Stimulated activated CD4-positive, alpha-beta T cell treated with anti-CD3 and anti-CD28 coated beads, Interleukin-1b, Interleukin-23, amount 100 ng/mL, for 4 hours (primary cell): ENCODE measurements around the gene RHOA.
"Not testable (repeated sequence)": the region's sequence is repeated elsewhere in the genome, so short reads cannot be mapped to it uniquely, and the experiment has no call there.

Experiments used
- DNase-seq, 2 donors: peaks; one replicate each; pipeline ENCODE4 v3.0.0-alpha.2; 2020; ENCODE audit warnings: low read depth in 2 of 2

RHOA gene

GRCh38 chr3:49362561-49362960, 49.2 kb downstream of the RHOA start:
- no peak for DNase-seq

- DNase-seq = no peak
These were observed 52.2 kb downstream of the RHOA start for GRCh38 chr3:49359623-49360022.

DNA sequence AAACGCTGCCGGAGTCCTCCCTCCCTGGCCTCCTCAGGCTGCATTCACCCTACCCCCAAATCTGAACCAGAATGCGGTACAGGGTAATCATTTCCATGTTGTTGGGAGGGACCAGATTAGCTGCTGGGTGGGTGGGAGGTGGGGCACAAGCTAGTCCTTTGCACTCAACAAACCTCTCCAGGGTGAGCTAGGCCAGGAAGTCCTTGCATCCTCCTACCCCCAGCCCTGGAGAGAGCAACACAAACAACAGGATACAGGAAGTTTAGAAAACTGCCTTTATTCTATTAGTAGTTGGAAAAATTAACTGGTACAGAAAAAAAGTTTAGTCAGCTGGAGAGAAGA, 52.9 kb downstream of the RHOA start:
- no peak for DNase-seq

GRCh38 chr3:49358217-49358883, 53.4 kb downstream of the RHOA start, which contains the start of gene GPX1:
TSS of gene GPX1 (minus strand) at chr3:49358353. CDS start at chr3:49358278, 75 bp downstream.
- peak; percentile 46 to 76 for DNase-seq

DNA sequence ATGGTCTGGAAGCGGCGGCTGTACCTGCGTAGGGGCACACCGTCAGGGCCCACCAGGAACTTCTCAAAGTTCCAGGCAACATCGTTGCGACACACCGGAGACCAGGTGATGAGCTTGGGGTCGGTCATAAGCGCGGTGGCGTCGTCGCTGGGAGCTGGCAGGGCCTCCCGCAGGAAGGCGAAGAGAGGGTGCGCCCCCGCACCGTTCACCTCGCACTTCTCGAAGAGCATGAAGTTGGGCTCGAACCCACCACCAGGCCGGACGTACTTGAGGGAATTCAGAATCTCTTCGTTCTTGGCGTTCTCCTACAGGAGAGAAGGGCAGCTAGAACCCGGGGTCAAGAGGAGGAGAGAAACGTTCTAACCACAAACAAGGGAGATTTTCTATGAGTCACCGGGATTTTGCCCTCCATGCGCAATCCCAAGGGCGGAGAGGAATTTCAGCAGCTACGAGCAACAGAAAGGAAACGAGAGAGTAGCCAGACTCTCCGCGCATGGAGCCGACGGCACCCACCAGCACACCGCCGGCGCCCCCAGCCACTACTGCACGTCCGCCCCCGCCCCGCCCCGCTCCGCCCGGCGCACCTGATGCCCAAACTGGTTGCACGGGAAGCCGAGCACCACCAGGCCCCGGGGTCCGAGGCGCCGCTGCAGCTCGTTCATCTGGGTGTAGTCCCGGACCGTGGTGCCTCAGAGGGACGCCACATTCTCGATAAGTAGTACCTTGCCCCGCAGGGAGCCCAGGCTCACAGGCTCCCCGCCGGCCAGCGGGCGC, 54.1 kb downstream of the RHOA start:
- DNase-seq = peak; percentile 25 to 50

DNA sequence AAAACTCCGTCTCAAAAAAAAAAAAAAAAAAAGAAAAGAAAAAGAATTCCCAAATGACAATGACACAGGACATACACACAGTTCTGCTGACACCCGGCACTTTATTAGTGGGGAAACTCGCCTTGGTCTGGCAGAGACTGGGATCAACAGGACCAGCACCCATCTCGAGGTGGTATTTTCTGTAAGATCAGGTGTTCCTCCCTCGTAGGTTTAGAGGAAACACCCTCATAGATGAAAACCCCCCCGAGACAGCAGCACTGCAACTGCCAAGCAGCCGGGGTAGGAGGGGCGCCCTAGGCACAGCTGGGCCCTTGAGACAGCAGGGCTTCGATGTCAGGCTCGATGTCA, 54.7 kb downstream of the RHOA start:
- not testable (repeated sequence) for DNase-seq

- no peak for DNase-seq
These were observed 58.8 kb downstream of the RHOA start for GRCh38 chr3:49352890-49353421.

GRCh38 chr3:49352281-49352680, 59.5 kb downstream of the RHOA start:
- DNase-seq = no peak

GRCh38 chr3:49351521-49352011, 60.2 kb downstream of the RHOA start:
- DNase-seq = no peak

GRCh38 chr3:49349348-49350114, 62.2 kb downstream of the RHOA start:
- DNase-seq = no peak

DNA sequence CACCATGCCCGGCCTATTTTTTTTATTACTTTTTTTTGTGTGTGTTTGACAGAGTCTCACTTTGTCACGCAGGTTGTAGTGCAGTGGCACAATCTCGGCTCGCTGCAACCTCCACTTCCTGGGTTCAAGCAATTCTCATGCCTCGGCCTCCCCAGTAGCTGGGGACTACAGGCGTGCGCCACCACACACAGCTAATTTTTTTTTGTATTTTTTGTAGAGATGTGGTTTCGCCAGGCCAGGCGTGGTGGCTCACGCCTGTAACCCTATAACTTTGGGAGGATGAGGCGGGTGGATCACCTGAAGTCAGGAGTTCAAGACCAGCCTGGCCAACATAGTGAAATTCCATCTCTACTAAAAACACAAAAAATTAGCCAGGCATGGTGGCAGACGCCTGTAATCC, 63.4 kb downstream of the RHOA start:
- not testable (repeated sequence) for DNase-seq

- no peak for DNase-seq
These were observed 65.0 kb downstream of the RHOA start for GRCh38 chr3:49346797-49347251.

GRCh38 chr3:49343163-49343562, 68.6 kb downstream of the RHOA start:
- no peak for DNase-seq

DNA sequence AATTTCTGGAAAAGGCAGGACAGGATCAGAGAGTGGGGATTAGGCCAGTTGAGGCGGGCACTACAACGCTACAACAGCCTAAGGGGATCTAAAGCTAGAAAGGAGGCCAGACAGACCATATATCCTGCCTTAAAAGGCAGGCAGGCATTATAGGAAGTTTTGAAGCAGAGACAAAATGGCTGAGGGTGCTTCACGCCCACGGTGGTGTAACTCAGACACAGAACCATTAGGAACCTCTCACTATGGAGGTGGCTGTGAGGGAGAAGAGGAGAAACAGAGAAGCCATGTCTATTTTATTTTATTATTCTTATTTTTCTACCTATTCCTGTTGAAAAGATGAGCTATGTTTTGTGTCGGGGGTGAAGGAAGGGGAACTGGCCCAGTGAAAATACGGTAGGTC, 69.8 kb downstream of the RHOA start:
- no peak for DNase-seq

DNA sequence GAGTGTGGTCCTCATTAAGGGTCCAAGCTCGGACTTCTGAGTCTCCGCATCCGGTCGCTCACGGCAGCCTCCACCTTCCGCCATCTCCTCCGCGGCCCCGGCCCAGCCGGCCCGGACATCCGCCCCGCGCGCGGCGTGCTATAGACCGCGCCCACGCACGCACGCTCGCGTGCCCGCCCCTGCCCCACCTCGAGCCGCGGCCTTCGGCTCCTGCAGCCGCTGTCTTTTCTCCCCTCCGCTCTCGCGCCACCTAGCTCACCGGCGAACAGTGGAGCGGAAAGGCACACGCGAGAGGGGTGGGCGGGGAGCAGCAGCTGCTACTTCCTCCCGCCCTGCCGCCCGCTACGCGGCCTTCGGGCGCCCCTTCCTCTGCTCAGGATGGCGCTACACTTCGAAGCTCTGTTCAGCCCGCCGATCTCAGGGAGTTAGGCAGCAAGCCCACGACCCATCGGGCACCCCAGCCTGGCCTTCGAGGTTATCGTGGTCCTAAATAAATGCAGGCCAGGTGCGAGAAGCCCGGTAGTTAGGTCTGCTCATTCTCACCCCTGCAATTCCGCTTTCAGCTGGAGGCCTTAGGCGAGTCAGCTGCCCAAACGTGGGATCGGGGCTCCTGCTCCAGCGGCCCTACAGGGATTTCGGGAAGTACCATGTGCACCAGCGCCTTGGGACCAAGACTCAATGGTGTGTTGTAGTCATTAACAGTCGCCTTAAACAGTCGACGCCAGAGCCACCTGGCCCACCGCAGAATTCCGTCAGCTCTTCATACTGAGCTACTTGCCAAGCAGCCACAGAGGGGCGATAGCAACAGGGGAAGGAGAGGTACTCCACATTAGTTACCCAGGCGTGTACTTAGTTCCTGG, 71.6 kb downstream of the RHOA start, which contains the start of gene USP4:
TSS of gene USP4 (minus strand) at position 113 of the 860 bp plus-strand sequence. CDS start at position 84, 29 bp downstream.
- peak; percentile 86 to 92 for DNase-seq

DNA sequence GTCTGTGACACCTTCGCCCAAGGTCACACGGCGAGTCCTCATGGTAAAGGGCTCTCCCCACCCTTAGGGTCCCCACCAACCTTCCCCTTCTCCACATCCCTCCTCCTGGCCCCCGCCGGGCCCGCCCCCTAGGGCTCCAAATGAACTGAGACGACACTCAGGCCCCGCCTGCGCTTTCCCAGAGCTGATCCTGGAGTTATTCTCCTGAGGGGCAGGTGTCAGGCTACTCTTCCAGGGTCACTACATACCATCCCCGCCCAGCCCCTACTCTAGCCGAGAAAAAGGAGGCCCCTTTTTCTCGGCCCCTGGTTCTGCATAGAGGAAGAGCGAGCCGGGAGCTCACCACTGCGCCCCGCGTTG, 72.2 kb downstream of the RHOA start:
- no peak for DNase-seq

- DNase-seq = no peak
These were observed 77.7 kb downstream of the RHOA start for GRCh38 chr3:49333916-49334633.

DNA sequence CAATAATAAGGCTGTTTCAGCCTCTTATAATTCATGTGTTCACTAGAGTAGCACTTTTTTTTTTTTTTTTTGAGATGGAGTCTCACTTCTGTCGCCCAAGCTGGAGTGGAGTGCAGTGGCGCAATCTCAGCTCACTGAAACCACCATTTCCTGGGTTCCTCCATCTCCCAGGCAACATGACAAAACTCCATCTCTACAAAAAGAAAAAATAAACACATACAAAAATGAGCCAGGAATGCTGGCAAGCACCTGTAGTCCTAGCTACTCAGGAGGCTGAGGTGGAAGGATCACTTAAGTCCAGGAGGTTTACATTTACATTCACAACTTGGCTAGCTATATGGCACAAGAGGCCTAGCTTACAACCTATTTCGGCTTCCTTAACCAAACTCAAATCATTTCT, 78.7 kb downstream of the RHOA start:
- DNase-seq = no peak

DNA sequence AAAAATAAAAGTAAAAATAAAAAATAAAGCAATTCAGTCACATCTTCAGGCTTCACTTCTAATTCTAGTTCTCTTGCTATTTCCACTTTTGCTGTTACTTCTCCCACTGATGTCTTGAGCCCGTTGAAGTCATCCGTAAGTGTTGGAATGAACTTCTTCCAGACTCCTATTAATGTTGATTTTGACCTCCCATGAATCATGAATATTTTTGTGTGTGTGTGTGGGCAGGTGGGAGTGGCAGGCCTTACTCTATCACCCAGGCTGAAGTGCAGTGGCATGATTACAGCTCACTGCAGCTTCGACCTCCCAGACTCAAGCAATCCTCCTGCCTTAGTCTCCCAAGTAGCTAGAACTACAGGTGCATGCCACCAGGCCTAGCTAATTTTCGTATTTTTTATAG, 82.6 kb downstream of the RHOA start:
- no peak for DNase-seq

GRCh38 chr3:49328350-49328749, 83.4 kb downstream of the RHOA start:
- not testable (repeated sequence) for DNase-seq
